ENCODE data around the gene CAPN10. TPM values are rescaled to one million over a fixed set of nuclear protein-coding genes. Genes with fewer than 3 reads are reported as not detected.

Gene CAPN10
- total RNA-seq, 1 experiment from 2014 or later: 27.8 TPM

DNA sequence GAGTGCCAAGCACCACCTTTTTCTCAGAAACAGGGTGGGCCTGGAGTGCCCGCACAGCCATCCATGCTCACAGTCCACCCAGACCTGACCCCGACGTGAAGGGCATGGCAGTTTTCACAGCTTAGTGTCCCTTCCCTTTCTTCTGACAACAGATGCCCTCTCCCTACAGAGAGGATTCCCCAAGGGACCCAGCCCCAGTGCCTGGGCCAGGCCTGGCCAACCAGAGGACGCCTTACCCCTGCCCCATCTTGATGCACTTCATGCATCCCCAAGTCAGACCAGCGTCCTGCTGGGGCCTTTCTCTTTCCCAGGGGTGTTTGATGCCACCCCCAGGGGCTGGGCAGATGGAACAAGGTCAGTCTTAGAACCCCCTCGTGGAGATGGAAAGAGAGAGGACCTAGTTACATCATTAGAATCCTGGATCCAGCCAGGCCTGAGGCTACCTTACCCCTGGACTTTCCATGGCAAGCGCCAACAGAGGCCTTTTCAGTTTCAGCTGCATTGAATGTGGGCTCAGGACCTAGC lies 32.5 kb upstream of the CAPN10 start:
- H3K27me3 ChIP-seq (replicated peaks; ENCODE audit: control insufficient read depth, insufficient read depth, low read length): no peaks in the 10 kb centered on the region
- Mint-ChIP-seq H3K27me3 (ENCODE audit: insufficient read depth, unreplicated experiment) (no peaks in the 10 kb centered on the region), H3K36me3 (ENCODE audit: insufficient read depth, unreplicated experiment) (peaks cover 16% of the 10 kb centered on the region), H3K4me3 (ENCODE audit: unreplicated experiment) (no peak overlapping the region), H3K4me1 (ENCODE audit: low read depth, unreplicated experiment) (no peaks in the 10 kb centered on the region), H3K9me3 (ENCODE audit: unreplicated experiment) (no peaks in the 10 kb centered on the region), H3K27ac (ENCODE audit: unreplicated experiment) (no peak overlapping the region)
- DNase-seq: no peak
- intact Hi-C loops (cut with micrococcal nuclease; ENCODE audit: unreplicated experiment): no loop called here
- TF ChIP-seq, protein P1, sequence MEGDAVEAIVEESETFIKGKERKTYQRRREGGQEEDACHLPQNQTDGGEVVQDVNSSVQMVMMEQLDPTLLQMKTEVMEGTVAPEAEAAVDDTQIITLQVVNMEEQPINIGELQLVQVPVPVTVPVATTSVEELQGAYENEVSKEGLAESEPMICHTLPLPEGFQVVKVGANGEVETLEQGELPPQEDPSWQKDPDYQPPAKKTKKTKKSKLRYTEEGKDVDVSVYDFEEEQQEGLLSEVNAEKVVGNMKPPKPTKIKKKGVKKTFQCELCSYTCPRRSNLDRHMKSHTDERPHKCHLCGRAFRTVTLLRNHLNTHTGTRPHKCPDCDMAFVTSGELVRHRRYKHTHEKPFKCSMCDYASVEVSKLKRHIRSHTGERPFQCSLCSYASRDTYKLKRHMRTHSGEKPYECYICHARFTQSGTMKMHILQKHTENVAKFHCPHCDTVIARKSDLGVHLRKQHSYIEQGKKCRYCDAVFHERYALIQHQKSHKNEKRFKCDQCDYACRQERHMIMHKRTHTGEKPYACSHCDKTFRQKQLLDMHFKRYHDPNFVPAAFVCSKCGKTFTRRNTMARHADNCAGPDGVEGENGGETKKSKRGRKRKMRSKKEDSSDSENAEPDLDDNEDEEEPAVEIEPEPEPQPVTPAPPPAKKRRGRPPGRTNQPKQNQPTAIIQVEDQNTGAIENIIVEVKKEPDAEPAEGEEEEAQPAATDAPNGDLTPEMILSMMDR (IDR thresholded peaks at IDR 0.05; ENCODE audit: insufficient read depth in 1 of 2, low read depth in 1 of 2, low read length in 1 of 2, severe bottlenecking in 1 of 2, unreplicated experiment in 1 of 2): no peak
- no peaks in the 10 kb centered on the region for H3K36me3 ChIP-seq (ENCODE audit: control insufficient read depth, insufficient read depth, low read length)
- H3K4me3 ChIP-seq (ENCODE audit: low read depth, low read length): no peak overlapping the region
- CTCF ChIA-PET: no interaction called here
- BruUV-seq (replicated peaks): no TSS peak
- H3K9me3 ChIP-seq: no peaks in the 10 kb centered on the region
- POLR2A ChIA-PET: no interaction called here
- H3K4me1 ChIP-seq: no peaks in the 10 kb centered on the region

DNA sequence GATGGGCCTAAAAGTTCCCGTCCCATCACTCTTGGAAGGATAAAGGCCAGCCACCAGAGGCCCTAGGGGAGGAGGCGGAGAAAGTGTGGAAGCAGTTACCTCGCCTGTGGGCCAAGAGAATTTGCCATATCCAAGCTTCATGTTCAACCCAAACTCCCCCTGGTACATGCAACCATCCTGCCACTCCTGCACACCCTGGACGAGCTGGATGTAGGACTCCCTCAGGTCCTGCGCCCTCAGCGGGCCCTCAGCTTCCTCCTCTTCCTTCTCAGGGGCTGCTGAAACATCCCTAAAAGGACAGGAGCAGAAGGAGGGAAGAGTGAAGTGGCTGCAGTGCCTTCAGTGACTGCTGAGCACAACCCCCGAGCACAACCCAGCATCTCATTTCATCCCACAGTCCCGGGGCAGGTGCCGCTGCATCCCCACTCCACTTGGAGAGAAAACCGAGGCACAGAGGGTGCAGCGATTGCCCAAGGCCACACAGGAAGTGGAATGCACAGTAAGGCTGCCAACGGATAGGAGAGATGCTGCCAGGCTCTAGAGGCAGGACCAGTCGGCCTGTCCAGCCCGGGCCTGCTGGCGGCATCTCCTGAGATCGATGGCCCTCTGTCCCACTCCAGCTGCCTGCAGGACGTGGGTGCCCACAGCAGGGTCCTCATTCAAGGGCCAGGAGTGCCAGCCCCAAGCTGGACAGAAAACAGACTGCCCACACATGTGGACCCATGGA lies 31.6 kb upstream of the CAPN10 start:
- Histone ChIP-seq H3K36me3 (ENCODE audit: control insufficient read depth, insufficient read depth, low read length) (no peaks in the 10 kb centered on the region), H3K4me3 (ENCODE audit: low read depth, low read length) (no peak overlapping the region), H3K4me1 (peaks cover 6% of the 10 kb centered on the region; the same call in 1 of the 2 replicates), H3K27me3 (replicated peaks; ENCODE audit: control insufficient read depth, insufficient read depth, low read length) (no peaks in the 10 kb centered on the region), H3K9me3 (no peaks in the 10 kb centered on the region)
- no peak overlapping the region for H3K27ac Mint-ChIP-seq (ENCODE audit: unreplicated experiment)
- H3K4me1 Mint-ChIP-seq (ENCODE audit: low read depth, unreplicated experiment): no peaks in the 10 kb centered on the region
- CTCF ChIA-PET: no interaction called here
- no peak for DNase-seq
- H3K36me3 Mint-ChIP-seq (ENCODE audit: insufficient read depth, unreplicated experiment): peaks cover 16% of the 10 kb centered on the region
- H3K9me3 Mint-ChIP-seq (ENCODE audit: unreplicated experiment): no peaks in the 10 kb centered on the region
- TF ChIP-seq, protein P1 (IDR thresholded peaks at IDR 0.05; ENCODE audit: insufficient read depth in 1 of 2, low read depth in 1 of 2, low read length in 1 of 2, severe bottlenecking in 1 of 2, unreplicated experiment in 1 of 2): no peak
- no TSS peak for BruUV-seq (replicated peaks)
- no peak overlapping the region for H3K4me3 Mint-ChIP-seq (ENCODE audit: unreplicated experiment)
- no peaks in the 10 kb centered on the region for H3K27me3 Mint-ChIP-seq (ENCODE audit: insufficient read depth, unreplicated experiment)
- intact Hi-C loops (cut with micrococcal nuclease; ENCODE audit: unreplicated experiment): no loop called here
- POLR2A ChIA-PET: no interaction called here

DNA sequence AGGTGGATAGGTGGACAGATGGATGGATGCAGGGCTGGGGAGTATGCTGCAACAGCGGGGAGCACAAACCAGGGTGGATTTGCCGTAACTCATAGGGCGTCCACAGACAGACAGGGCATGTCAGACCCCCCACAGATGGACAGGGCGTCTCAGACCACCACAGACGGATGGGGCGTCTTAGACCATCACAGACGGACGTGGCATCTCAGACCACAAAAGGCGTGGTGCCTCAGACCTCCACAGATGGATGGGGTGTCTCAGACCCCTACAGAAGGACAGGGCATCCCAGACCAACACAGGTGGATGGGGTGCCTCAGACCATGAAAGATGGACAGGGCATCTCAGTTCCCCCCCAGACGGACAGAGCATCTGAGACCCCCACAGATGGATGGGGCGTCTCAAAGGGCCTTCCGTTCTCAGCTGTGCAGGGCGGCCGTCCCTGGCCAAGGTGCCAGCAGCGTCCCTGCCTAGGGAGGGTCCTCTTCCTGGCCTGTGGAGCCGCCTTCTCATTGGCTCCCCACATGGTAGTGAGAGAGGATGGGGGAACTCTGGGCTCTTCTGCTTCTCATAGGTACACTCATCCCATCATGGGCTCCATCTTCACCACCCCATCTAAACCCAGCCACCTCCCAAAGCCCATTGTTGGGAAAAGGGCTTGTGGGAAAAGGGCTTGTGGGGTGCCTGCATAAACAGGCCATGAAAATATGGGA lies 30.8 kb upstream of the CAPN10 start:
- peaks cover 17% of the 10 kb centered on the region for H3K36me3 Mint-ChIP-seq (ENCODE audit: insufficient read depth, unreplicated experiment)
- H3K9me3 Mint-ChIP-seq (ENCODE audit: unreplicated experiment): no peaks in the 10 kb centered on the region
- intact Hi-C loops (cut with micrococcal nuclease; ENCODE audit: unreplicated experiment): no loop called here
- no TSS peak for BruUV-seq (replicated peaks)
- ChIA-PET CTCF (no interaction called here), POLR2A (no interaction called here)
- no peak for DNase-seq
- no peaks in the 10 kb centered on the region for H3K36me3 ChIP-seq (ENCODE audit: control insufficient read depth, insufficient read depth, low read length)
- H3K4me1 ChIP-seq: peaks cover 6% of the 10 kb centered on the region; the same call in 1 of the 2 replicates
- H3K4me3 Mint-ChIP-seq (ENCODE audit: unreplicated experiment): no peak overlapping the region
- TF ChIP-seq, protein P1 (IDR thresholded peaks at IDR 0.05; ENCODE audit: insufficient read depth in 1 of 2, low read depth in 1 of 2, low read length in 1 of 2, severe bottlenecking in 1 of 2, unreplicated experiment in 1 of 2): no peak
- no peaks in the 10 kb centered on the region for H3K9me3 ChIP-seq
- H3K27me3 Mint-ChIP-seq (ENCODE audit: insufficient read depth, unreplicated experiment): no peaks in the 10 kb centered on the region
- no peak overlapping the region for H3K4me3 ChIP-seq (ENCODE audit: low read depth, low read length)
- H3K27ac Mint-ChIP-seq (ENCODE audit: unreplicated experiment): no peak overlapping the region
- H3K27me3 ChIP-seq (replicated peaks; ENCODE audit: control insufficient read depth, insufficient read depth, low read length): no peaks in the 10 kb centered on the region
- no peaks in the 10 kb centered on the region for H3K4me1 Mint-ChIP-seq (ENCODE audit: low read depth, unreplicated experiment)
